Cardiac muscle cell (in vitro differentiated cells and primary cell): Measurements from ENCODE around the gene CAMSAP1. TPM values are rescaled to one million over a fixed set of nuclear protein-coding genes. Genes with fewer than 3 reads are reported as not detected.
"Not testable (repeated sequence)": the region's sequence is repeated elsewhere in the genome, so short reads cannot be mapped to it uniquely, and the experiment has no call there.

Experiments
- DNase-seq, 2 donors: peaks; one replicate each; pipeline versions ENCODE4 v3.0.0 to v3.0.0-alpha.2; 2010 to 2017; ENCODE audit warnings: low read depth in 1 of 2, low spot score in 1 of 2
- H3K27ac ChIP-seq: fragments of 200-600 bp; sonication (generic); 2 replicates; pipeline ENCODE4 v1.5.1; 2016
- H3K27me3 ChIP-seq: fragments of 200-600 bp; sonication (generic); 2 replicates; pipeline ENCODE4 v1.6.0; 2016; ENCODE audit warnings: control low read depth
- H3K36me3 ChIP-seq: fragments of 200-600 bp; sonication (generic); 2 replicates; pipeline ENCODE4 v1.5.1; 2016; ENCODE audit warnings: control low read depth
- H3K4me1 ChIP-seq: fragments of 200-600 bp; sonication (generic); 2 replicates; pipeline ENCODE4 v1.8.1; 2017; ENCODE audit warnings: low read depth, mild to moderate bottlenecking, mixed run types
- H3K4me3 ChIP-seq: fragments of 200-600 bp; sonication (generic); 2 replicates; pipeline ENCODE4 v1.5.1; 2016; ENCODE audit warnings: mild to moderate bottlenecking
- H3K9me3 ChIP-seq: fragments of 200-600 bp; sonication (generic); 2 replicates; pipeline ENCODE4 v1.5.1; 2017; ENCODE audit warnings: low read depth, mild to moderate bottlenecking, control low read depth
- polyA plus RNA-seq: library from polyadenylated mRNA; unstranded; fragments of >200 nt; fragmentation: Nextera tagmentation; extraction: Ambion mirVana; gene quantifications from 2 replicates; pipeline ENCODE4 v1.2.1, GENCODE V29; 2016
- total RNA-seq: library from RNA; depleted of rRNA; stranded (reverse); fragments of >200 nt; gene quantifications from 2 replicates; pipeline ENCODE4 v1.2.3, GENCODE V29; 2016
- TF ChIP-seq, protein P1 (sequence below): IDR thresholded peaks from 2 replicates; pipeline ENCODE4 v1.5.1; 2012; ENCODE audit warnings: low read depth, mild to moderate bottlenecking, low read length

CAMSAP1 gene
- total and polyA plus RNA-seq, 2 experiments from 2014 or later, result 7.8 to 64.1 TPM

- no peak for DNase-seq
- TF ChIP-seq, protein P1, sequence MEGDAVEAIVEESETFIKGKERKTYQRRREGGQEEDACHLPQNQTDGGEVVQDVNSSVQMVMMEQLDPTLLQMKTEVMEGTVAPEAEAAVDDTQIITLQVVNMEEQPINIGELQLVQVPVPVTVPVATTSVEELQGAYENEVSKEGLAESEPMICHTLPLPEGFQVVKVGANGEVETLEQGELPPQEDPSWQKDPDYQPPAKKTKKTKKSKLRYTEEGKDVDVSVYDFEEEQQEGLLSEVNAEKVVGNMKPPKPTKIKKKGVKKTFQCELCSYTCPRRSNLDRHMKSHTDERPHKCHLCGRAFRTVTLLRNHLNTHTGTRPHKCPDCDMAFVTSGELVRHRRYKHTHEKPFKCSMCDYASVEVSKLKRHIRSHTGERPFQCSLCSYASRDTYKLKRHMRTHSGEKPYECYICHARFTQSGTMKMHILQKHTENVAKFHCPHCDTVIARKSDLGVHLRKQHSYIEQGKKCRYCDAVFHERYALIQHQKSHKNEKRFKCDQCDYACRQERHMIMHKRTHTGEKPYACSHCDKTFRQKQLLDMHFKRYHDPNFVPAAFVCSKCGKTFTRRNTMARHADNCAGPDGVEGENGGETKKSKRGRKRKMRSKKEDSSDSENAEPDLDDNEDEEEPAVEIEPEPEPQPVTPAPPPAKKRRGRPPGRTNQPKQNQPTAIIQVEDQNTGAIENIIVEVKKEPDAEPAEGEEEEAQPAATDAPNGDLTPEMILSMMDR, result no peak
- Histone ChIP-seq H3K4me3 (no peak overlapping the region), H3K4me1 (no peaks in the 10 kb centered on the region), H3K9me3 (no peaks in the 10 kb centered on the region), H3K27me3 (no peaks in the 10 kb centered on the region), H3K27ac (no peak overlapping the region), H3K36me3 (peaks cover 6% of the 10 kb centered on the region)
Measured at GRCh38 chr9:135914921-135915320, 7.6 kb upstream of the CAMSAP1 start.

- not testable (repeated sequence) for H3K4me3 ChIP-seq, H3K27ac ChIP-seq, DNase-seq, H3K9me3 ChIP-seq, H3K27me3 ChIP-seq, H3K4me1 ChIP-seq, H3K36me3 ChIP-seq
Measured at GRCh38 chr9:135911233-135911632, 3.9 kb upstream of the CAMSAP1 start.

DNA sequence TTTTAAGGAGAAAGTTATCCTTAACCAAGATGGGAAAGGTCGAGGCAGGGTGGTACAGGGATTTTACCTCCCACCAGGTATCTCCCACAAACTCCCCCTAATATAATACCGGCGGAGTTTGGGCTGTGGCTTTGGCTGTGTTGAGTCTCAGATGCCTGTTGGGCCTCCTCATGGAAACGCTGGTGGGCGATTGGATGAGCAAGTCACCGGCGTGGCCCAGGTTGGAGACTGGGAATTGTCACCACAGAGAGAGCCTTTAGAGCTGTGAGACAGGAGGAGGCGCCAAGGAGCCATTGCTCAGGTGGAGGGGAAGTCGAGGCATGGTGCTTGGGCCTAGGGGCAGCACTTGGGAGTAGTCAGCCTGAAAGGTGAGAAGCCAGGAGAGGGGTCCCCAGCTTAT lies 3.4 kb upstream of the CAMSAP1 start:
- Histone ChIP-seq H3K9me3 (no peaks in the 10 kb centered on the region), H3K36me3 (peaks cover 6% of the 10 kb centered on the region)

DNA sequence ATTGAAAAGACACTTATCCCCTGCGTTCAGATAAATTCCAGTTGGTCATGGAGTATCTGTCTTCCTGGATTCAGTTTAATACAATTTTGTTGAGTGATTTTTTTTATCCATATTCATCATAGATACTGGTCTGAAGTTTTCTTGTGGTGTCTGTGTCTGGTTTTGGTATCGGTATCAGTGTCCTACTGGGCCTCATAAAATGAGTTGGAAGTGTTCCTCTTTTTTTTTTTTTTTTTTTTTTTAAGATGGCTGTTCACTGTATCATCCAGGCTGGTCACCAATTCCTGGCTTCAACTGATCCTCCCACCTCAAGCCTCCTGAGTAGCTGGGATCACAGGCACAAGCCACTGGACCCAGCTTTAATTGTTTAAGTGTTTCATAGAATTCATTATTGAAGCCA lies 2.9 kb upstream of the CAMSAP1 start:
- peaks cover 3% of the 10 kb centered on the region for H3K36me3 ChIP-seq
- no peaks in the 10 kb centered on the region for H3K27me3 ChIP-seq
- TF ChIP-seq, protein P1, result no peak
- H3K4me3 ChIP-seq, result no peak overlapping the region
- no peaks in the 10 kb centered on the region for H3K9me3 ChIP-seq
- no peak overlapping the region for H3K27ac ChIP-seq
- peaks cover 11% of the 10 kb centered on the region for H3K4me1 ChIP-seq
- no peak for DNase-seq

More for the DNA sequence above, 3.4 kb upstream of the CAMSAP1 start:
- no peaks in the 10 kb centered on the region for H3K27me3 ChIP-seq
- H3K4me3 ChIP-seq, result no peak overlapping the region
- peaks cover 5% of the 10 kb centered on the region for H3K4me1 ChIP-seq
- DNase-seq, result no peak
- H3K27ac ChIP-seq, result no peak overlapping the region
- TF ChIP-seq, protein P1, result no peak

- Histone ChIP-seq H3K4me3 (no peak overlapping the region), H3K27ac (no peak overlapping the region), H3K27me3 (no peaks in the 10 kb centered on the region), H3K9me3 (no peaks in the 10 kb centered on the region), H3K36me3 (no peaks in the 10 kb centered on the region), H3K4me1 (peaks cover 11% of the 10 kb centered on the region)
- TF ChIP-seq, protein P1, result no peak
- no peak for DNase-seq
Measured at GRCh38 chr9:135909371-135909770, 2.0 kb upstream of the CAMSAP1 start.

DNA sequence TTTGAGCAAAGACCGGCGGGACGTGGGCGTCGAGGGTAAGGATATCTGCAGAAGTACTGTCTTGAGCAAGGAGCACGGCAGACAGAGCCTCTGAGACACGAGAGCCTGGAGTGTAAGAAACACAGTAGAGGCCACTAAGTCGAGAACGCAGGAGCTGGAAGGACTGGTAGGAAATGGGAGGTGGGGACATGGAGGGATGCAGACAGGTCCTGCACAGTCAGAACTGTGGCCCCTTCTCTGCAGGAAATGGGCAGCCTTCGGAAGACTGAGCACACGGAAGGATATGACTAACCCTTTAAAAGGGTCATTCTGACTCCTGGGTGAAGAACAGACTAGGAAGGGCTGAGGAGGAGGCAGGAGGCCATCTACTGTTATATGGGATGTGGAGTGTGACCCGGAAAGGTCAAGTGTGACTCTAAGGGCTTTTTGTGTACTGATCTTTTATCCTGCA lies 1.4 kb upstream of the CAMSAP1 start:
- no peak for DNase-seq
- no peak overlapping the region for H3K27ac ChIP-seq
- H3K27me3 ChIP-seq, result no peaks in the 10 kb centered on the region
- no peaks in the 10 kb centered on the region for H3K36me3 ChIP-seq
- H3K9me3 ChIP-seq, result no peaks in the 10 kb centered on the region
- no peak overlapping the region for H3K4me3 ChIP-seq
- TF ChIP-seq, protein P1, result no peak
- H3K4me1 ChIP-seq, result peaks cover 11% of the 10 kb centered on the region
